Ovary (tissue), 9 donors: ENCODE data around the gene CACNA1F. TPM values are rescaled to one million over a fixed set of nuclear protein-coding genes. Genes with fewer than 3 reads are reported as not detected.

ENCODE experiments used
- DNase-seq, 5 donors: peaks; one replicate each; pipeline ENCODE4 v3.0.0-alpha.2; 2019 to 2020
- H3K27ac ChIP-seq, 2 donors: fragments of 200-600 bp; one replicate each; pipeline versions ENCODE4 v1.5.1 to v1.8.0; 2019 to 2022
- H3K27me3 ChIP-seq: fragments of 200-600 bp; one replicate; pipeline ENCODE4 v1.8.0; 2022
- H3K36me3 ChIP-seq: fragments of 200-600 bp; sonication (generic); one replicate; pipeline ENCODE4 v1.5.1; 2019
- H3K4me1 ChIP-seq: one replicate; pipeline ENCODE4 v1.8.1; 2013; ENCODE audit warnings: mild to moderate bottlenecking, moderate library complexity; ENCODE audit not compliant: insufficient read depth
- H3K4me3 ChIP-seq: fragments of 200-600 bp; sonication (generic); one replicate; pipeline ENCODE4 v1.5.1; 2017
- H3K9me3 ChIP-seq, 2 donors: fragments of 200-600 bp in 1 of 2; sonication (generic) in 1 of 2; one replicate each; pipeline versions ENCODE4 v1.5.1 to v1.8.1; 2013 to 2019; ENCODE audit warnings: mild to moderate bottlenecking in 1 of 2, moderate library complexity in 1 of 2
- EP300 ChIP-seq: sonication (generic); formaldehyde crosslinking; IDR thresholded peaks from one replicate; pipeline ENCODE4 v1.6.1; 2017; ENCODE audit warnings: antibody characterized with exemption
- POLR2A ChIP-seq: fragments of 450-650 bp; IDR thresholded peaks from one replicate; pipeline ENCODE4 v1.6.1; 2017; ENCODE audit warnings: antibody characterized with exemption, mild to moderate bottlenecking, moderate library complexity
- WGBS, 3 donors: extraction: QIAGEN DNeasy Blood & Tissue Kit in 1 of 3; methylation state at CpG; one replicate each; pipeline versions ENCODE4 v1.1.5 to v1.1.7; 2013 to 2017; 5-methylcytosine and 5-hydroxymethylcytosine counted together
- intact Hi-C, 4 donors: fragments of 100-400 bp; cut with DNase I; formaldehyde crosslinking; loops; one replicate each; pipeline versions ENCODE4 v1.11.0 to v1.15.1; 2022 to 2023
- polyA plus RNA-seq, 2 donors: library from polyadenylated mRNA; stranded (reverse); fragments of 200-250 nt in 1 of 2; fragments of 350-450 nt in 1 of 2; fragmentation: Illumina TruSeq in 1 of 2; extraction: RNeasy Lipid Tissue Mini Kit (QIAGEN cat#74804) in 1 of 2; gene quantifications; one replicate each; pipeline ENCODE4 v1.2.3, GENCODE V29; 2013 to 2014
- total RNA-seq, 7 donors: library from RNA; depleted of rRNA in 2 of 7; stranded (reverse); fragments of >200 nt in 2 of 7; fragmentation: NEBNext Ultra II Directional in 3 of 7; extraction: Animal tissue kit (Norgen Biotek cat#: 25700) in 3 of 7; gene quantifications; one replicate each; pipeline versions ENCODE4 v1.1.0 to v1.2.4, GENCODE V29; 2016 to 2023
- TF ChIP-seq, protein P1 (sequence below), 3 donors: fragments of 450-650 bp in 2 of 3; fragments of 200-600 bp in 1 of 3; IDR thresholded peaks; one replicate each; pipeline versions ENCODE4 v1.5.1 to v1.8.0; 2016 to 2022; ENCODE audit warnings: antibody characterized with exemption in 3 of 3, mild to moderate bottlenecking in 1 of 3
- donor health status: DM: no; HTN: no; CAD: no; lungs with moderate emphysema.
- donor health status: DM: no; HTN: no; CAD: no.
- donor health status: Bipolar disorder and iron deficiency.
- donor health status: DM: yes; HTN: yes; CAD: no.
- donor health status: DM: no; HTN: no; CAD: no.
- donor health status: DM: yes; HTN: yes; CAD: no.

The CACNA1F gene
- total and polyA plus RNA-seq, 9 donors = 0.02 to 0.32 (median 0.15) TPM; not detected in 2

DNA sequence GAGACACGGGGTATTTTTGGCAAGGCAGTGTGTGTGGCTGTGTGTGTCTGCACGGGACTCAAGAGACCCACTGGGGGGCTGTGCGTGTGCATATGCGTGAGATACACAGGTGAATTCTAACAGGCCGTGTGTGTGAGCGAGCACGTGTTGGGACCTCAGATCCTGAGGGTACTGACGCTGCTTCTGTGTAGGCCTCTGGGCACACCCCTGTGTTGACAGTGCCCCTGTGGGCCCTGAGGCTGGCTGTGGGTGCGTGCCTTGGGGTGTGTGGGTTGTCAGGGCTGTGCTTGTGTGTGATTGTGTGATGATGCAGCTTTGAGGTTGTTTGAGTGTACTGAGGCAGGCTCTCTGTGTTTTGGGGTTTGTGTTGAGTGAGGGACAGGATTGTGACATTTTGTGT lies 17.4 kb upstream of the CACNA1F start:
- 79 to 87% (median 79%) methylated on average over 9 of the region's 9 CpGs for WGBS, 3 donors
- TF ChIP-seq POLR2A = no peak
- TF ChIP-seq, protein P1, sequence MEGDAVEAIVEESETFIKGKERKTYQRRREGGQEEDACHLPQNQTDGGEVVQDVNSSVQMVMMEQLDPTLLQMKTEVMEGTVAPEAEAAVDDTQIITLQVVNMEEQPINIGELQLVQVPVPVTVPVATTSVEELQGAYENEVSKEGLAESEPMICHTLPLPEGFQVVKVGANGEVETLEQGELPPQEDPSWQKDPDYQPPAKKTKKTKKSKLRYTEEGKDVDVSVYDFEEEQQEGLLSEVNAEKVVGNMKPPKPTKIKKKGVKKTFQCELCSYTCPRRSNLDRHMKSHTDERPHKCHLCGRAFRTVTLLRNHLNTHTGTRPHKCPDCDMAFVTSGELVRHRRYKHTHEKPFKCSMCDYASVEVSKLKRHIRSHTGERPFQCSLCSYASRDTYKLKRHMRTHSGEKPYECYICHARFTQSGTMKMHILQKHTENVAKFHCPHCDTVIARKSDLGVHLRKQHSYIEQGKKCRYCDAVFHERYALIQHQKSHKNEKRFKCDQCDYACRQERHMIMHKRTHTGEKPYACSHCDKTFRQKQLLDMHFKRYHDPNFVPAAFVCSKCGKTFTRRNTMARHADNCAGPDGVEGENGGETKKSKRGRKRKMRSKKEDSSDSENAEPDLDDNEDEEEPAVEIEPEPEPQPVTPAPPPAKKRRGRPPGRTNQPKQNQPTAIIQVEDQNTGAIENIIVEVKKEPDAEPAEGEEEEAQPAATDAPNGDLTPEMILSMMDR (IDR thresholded peaks at IDR 0.05) = no peak

DNA sequence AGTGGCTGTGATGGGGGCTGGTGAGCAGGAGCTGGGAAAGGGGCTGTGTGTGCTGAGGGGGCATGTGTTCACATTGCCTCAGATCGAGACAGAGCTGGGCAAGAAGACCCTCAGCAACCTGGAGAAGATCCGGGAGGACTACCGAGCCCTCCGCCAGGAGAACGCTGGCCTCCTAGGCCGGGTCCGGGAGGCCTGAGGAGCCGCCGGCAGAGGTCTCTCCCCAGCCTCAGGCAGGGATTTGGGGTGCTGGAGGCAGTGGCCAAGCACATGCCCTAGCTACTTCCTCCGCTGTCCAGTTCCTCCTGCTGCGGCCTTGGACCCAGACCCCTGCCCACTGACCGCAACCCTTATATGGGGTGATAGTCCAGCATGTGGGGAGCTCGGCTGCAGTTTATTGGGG lies 16.9 kb upstream of the CACNA1F start:
- Histone ChIP-seq H3K4me1 (no peaks in the 10 kb centered on the region), H3K4me3 (no peak overlapping the region), H3K9me3 (no peaks in the 10 kb centered on the region), H3K36me3 (no peaks in the 10 kb centered on the region), H3K27me3 (no peaks in the 10 kb centered on the region), H3K27ac (no peak overlapping the region)
- DNase-seq = no peak
- 87 to 93% (median 89%) methylated on average over 13 of the region's 13 CpGs for WGBS, 3 donors
- no peak for TF ChIP-seq EP300
- TF ChIP-seq POLR2A = no peak
- TF ChIP-seq, protein P1 (IDR thresholded peaks at IDR 0.05) = no peak
- intact Hi-C loops = no loop called here

More for the DNA sequence above, 17.4 kb upstream of the CACNA1F start:
- intact Hi-C loops = no loop called here
- no peak overlapping the region for H3K4me3 ChIP-seq
- no peaks in the 10 kb centered on the region for H3K9me3 ChIP-seq
- DNase-seq = no peak
- H3K4me1 ChIP-seq = no peaks in the 10 kb centered on the region
- H3K36me3 ChIP-seq = no peaks in the 10 kb centered on the region
- no peaks in the 10 kb centered on the region for H3K27me3 ChIP-seq
- no peak overlapping the region for H3K27ac ChIP-seq

DNA sequence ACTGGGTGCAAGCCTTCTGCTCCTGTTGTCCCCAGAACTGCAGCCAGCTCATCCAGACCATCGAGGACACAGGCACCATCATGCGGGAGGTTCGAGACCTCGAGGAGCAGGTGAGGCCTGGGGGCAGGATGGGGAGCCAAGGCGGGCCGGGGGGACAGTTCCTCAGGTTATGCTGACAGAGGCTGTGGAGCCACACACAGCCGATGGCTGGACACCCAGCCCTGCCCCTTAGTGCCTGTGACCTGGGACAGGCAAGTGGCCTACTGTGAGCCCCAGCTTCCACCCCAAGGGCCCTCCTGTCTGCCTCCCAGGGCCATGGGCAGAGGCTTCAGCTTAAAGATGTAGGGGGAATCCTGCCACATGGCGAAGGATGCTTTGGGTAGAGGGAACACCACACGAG lies 16.5 kb upstream of the CACNA1F start:
- no peak for DNase-seq
- TF ChIP-seq EP300 (no peak), POLR2A (no peak)
- TF ChIP-seq, protein P1 (IDR thresholded peaks at IDR 0.05) = no peak
- Histone ChIP-seq H3K36me3 (no peaks in the 10 kb centered on the region), H3K4me1 (no peaks in the 10 kb centered on the region), H3K9me3 (no peaks in the 10 kb centered on the region), H3K27me3 (no peaks in the 10 kb centered on the region), H3K4me3 (no peak overlapping the region), H3K27ac (no peak overlapping the region)
- intact Hi-C loops = no loop called here
- 79 to 90% (median 81%) methylated on average over 9 of the region's 9 CpGs for WGBS, 3 donors

DNA sequence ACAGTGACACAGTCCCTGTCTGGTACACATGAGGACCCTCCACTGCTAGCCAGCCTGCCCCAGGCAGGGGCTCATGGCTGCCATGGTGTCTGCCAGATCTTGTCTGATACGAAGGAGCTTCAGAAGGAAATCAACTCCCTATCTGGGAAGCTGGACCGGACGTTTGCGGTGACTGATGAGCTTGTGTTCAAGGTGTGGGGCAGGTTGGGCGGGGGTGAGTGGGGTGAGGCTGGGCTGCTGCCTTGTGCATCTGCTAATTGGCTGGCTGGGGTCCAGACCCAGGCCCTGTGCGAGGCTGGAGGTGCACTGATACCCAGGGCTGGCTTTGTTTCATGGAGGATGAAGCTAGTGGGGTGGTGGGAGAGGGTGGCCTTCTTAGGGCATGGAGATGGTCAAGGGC lies 15.9 kb upstream of the CACNA1F start:
- no peak for DNase-seq
- intact Hi-C loops = no loop called here
- TF ChIP-seq POLR2A (no peak), EP300 (no peak)
- TF ChIP-seq, protein P1 (IDR thresholded peaks at IDR 0.05) = no peak
- no peak overlapping the region for H3K27ac ChIP-seq
- H3K9me3 ChIP-seq = no peaks in the 10 kb centered on the region
- no peaks in the 10 kb centered on the region for H3K4me1 ChIP-seq
- WGBS, 3 donors = 76 to 80% (median 79%) methylated on average over 6 of the region's 6 CpGs
- no peaks in the 10 kb centered on the region for H3K27me3 ChIP-seq
- H3K36me3 ChIP-seq = no peaks in the 10 kb centered on the region
- no peak overlapping the region for H3K4me3 ChIP-seq
